ENCODE data around the gene RALB.

Gene RALB

GRCh38 chr2:120204945-120205670, 47.5 kb upstream of the RALB start:
- no peak for TF ChIP-seq CTCF (IDR thresholded peaks at IDR 0.05; ENCODE audit: low read depth, low read length)
- no peak for TF ChIP-seq EZH2phosphoT487 (IDR thresholded peaks at IDR 0.05; ENCODE audit: low read depth)
- Histone ChIP-seq H4K20me1 (ENCODE audit: insufficient read depth, low read length) (no peaks in the 10 kb centered on the region), H3K4me1 (ENCODE audit: low read length) (no peaks in the 10 kb centered on the region), H3K9ac (ENCODE audit: low read length) (no peak overlapping the region), H3K9me3 (ENCODE audit: insufficient read depth, low read length) (no peaks in the 10 kb centered on the region), H3K4me3 (ENCODE audit: low read length) (no peak overlapping the region), H3K27ac (ENCODE audit: low read length) (no peak overlapping the region), H3K4me2 (ENCODE audit: low read length) (no peak overlapping the region), H3K27me3 (ENCODE audit: low read depth, low read length) (no peaks in the 10 kb centered on the region), H3K79me2 (ENCODE audit: low read length) (no peaks in the 10 kb centered on the region), H3K36me3 (replicated peaks; ENCODE audit: low read depth, low read length) (no peaks in the 10 kb centered on the region), H2AFZ (ENCODE audit: low read depth, low read length) (no peak overlapping the region)

DNA sequence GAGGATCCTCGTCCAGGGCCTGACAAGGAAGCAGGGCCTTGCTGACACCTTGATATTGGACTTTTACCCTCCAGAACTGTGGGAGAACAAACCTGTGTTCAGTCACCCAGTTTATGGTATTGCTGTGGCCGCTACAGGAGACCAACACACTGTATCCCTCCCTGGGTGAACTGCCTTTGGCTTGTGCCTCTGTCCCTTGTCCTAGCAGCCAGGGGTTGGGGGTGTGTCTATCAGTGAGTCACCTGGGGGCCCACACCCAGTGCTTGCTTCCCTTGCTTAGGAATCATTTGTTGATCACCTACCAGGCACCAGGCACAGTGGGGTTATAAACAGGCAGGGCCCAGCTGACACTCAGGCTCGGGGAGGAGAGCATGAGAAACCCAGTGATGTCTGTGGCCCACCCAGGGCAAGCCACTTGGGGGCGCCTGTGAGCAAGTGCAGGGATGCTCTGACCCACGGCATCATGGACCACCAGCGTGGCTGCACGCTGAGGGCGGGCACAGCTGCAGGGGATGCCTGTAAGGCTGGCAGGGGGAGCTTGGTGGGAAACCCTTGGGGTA, 46.5 kb upstream of the RALB start:
- Histone ChIP-seq H3K4me3 (ENCODE audit: low read length) (no peak overlapping the region), H3K79me2 (ENCODE audit: low read length) (no peaks in the 10 kb centered on the region), H3K27ac (ENCODE audit: low read length) (no peak overlapping the region), H4K20me1 (ENCODE audit: insufficient read depth, low read length) (no peaks in the 10 kb centered on the region), H3K27me3 (ENCODE audit: low read depth, low read length) (no peaks in the 10 kb centered on the region), H3K9ac (ENCODE audit: low read length) (no peak overlapping the region), H3K9me3 (ENCODE audit: insufficient read depth, low read length) (no peaks in the 10 kb centered on the region), H3K36me3 (replicated peaks; ENCODE audit: low read depth, low read length) (no peaks in the 10 kb centered on the region), H3K4me2 (ENCODE audit: low read length) (no peak overlapping the region), H3K4me1 (ENCODE audit: low read length) (no peaks in the 10 kb centered on the region), H2AFZ (ENCODE audit: low read depth, low read length) (no peak overlapping the region)
- TF ChIP-seq EZH2phosphoT487 (IDR thresholded peaks at IDR 0.05; ENCODE audit: low read depth): no peak
- peak; percentile 67 for TF ChIP-seq CTCF (IDR thresholded peaks at IDR 0.05; ENCODE audit: low read depth, low read length)

- Histone ChIP-seq H4K20me1 (ENCODE audit: insufficient read depth, low read length) (no peaks in the 10 kb centered on the region), H3K9me3 (ENCODE audit: insufficient read depth, low read length) (no peaks in the 10 kb centered on the region), H3K79me2 (ENCODE audit: low read length) (no peaks in the 10 kb centered on the region), H3K4me3 (ENCODE audit: low read length) (no peak overlapping the region), H3K4me2 (ENCODE audit: low read length) (no peak overlapping the region), H2AFZ (ENCODE audit: low read depth, low read length) (no peak overlapping the region), H3K4me1 (ENCODE audit: low read length) (no peaks in the 10 kb centered on the region), H3K27ac (ENCODE audit: low read length) (no peak overlapping the region), H3K36me3 (replicated peaks; ENCODE audit: low read depth, low read length) (no peaks in the 10 kb centered on the region), H3K9ac (ENCODE audit: low read length) (no peak overlapping the region), H3K27me3 (ENCODE audit: low read depth, low read length) (no peaks in the 10 kb centered on the region)
- TF ChIP-seq EZH2phosphoT487 (IDR thresholded peaks at IDR 0.05; ENCODE audit: low read depth) (no peak), CTCF (IDR thresholded peaks at IDR 0.05; ENCODE audit: low read depth, low read length) (no peak)
Observed at GRCh38 chr2:120208381-120209353, 44.0 kb upstream of the RALB start.
